ENCODE data around the gene HACD2. TPM values are rescaled to one million over a fixed set of nuclear protein-coding genes. Genes with fewer than 3 reads are reported as not detected.

HACD2 gene
- total and polyA plus RNA-seq, 10 of the 15 experiments (the other 5 are each of a cell fraction or from before 2014, with no cell fraction given): 9.1 to 30.0 (median 18.8) TPM

DNA sequence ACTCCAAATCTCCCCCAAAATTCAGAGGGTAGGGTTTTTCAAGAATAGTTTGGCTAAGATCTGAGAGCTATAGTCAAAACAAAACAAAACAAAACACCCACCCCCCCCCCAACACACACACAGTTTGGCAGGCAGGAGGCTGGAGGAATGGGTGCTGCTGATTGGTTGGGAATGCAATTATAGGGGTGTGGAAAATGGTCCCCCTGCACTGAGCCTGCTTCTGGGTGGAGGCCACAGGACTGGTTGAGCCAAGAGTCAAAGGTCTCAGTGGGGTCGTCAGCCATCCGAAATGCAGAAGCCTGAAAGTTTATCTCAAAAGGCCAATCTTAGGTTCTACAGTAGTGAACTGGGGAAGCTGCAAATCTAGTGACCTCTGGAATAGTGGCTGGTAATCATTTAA lies 2.5 kb upstream of the HACD2 start:
- H3K9me3 ChIP-seq (replicated peaks; ENCODE audit: control insufficient read depth, insufficient read depth, low read length): peaks cover 17% of the 10 kb centered on the region
- TF ChIP-seq, protein P1, sequence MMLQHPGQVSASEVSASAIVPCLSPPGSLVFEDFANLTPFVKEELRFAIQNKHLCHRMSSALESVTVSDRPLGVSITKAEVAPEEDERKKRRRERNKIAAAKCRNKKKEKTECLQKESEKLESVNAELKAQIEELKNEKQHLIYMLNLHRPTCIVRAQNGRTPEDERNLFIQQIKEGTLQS (IDR thresholded peaks at IDR 0.05; ENCODE audit: borderline replicate concordance, extremely low read depth, low read depth, low read length): no peak
- no peak for TF ChIP-seq SUPT20H (IDR thresholded peaks at IDR 0.05; ENCODE audit: borderline replicate concordance, control insufficient read depth, low read depth, low read length)
- TF ChIP-seq MXI1 (IDR thresholded peaks at IDR 0.05; ENCODE audit: low read depth, low read length): no peak
- TF ChIP-seq, protein P2, sequence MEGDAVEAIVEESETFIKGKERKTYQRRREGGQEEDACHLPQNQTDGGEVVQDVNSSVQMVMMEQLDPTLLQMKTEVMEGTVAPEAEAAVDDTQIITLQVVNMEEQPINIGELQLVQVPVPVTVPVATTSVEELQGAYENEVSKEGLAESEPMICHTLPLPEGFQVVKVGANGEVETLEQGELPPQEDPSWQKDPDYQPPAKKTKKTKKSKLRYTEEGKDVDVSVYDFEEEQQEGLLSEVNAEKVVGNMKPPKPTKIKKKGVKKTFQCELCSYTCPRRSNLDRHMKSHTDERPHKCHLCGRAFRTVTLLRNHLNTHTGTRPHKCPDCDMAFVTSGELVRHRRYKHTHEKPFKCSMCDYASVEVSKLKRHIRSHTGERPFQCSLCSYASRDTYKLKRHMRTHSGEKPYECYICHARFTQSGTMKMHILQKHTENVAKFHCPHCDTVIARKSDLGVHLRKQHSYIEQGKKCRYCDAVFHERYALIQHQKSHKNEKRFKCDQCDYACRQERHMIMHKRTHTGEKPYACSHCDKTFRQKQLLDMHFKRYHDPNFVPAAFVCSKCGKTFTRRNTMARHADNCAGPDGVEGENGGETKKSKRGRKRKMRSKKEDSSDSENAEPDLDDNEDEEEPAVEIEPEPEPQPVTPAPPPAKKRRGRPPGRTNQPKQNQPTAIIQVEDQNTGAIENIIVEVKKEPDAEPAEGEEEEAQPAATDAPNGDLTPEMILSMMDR (IDR thresholded peaks at IDR 0.05 in 2 of 3, conservative IDR thresholded peaks at IDR 0.05 in 1 of 3; ENCODE audit: control insufficient read depth in 2 of 3, extremely low read depth in 1 of 3, insufficient read depth in 1 of 3, low read depth in 3 of 3, low read length in 3 of 3): no peak
- TF ChIP-seq POU2F2 (IDR thresholded peaks at IDR 0.05; ENCODE audit: borderline replicate concordance, low read depth, low read length): no peak
- TF ChIP-seq, protein P3, sequence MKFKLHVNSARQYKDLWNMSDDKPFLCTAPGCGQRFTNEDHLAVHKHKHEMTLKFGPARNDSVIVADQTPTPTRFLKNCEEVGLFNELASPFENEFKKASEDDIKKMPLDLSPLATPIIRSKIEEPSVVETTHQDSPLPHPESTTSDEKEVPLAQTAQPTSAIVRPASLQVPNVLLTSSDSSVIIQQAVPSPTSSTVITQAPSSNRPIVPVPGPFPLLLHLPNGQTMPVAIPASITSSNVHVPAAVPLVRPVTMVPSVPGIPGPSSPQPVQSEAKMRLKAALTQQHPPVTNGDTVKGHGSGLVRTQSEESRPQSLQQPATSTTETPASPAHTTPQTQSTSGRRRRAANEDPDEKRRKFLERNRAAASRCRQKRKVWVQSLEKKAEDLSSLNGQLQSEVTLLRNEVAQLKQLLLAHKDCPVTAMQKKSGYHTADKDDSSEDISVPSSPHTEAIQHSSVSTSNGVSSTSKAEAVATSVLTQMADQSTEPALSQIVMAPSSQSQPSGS (IDR thresholded peaks at IDR 0.05; ENCODE audit: low read length): no peak
- no peak for TF ChIP-seq POLR2A (IDR thresholded peaks at IDR 0.05; ENCODE audit: low read depth, low read length)
- no peak for TF ChIP-seq CHD4 (IDR thresholded peaks at IDR 0.05)
- no peak for TF ChIP-seq IRF4 (IDR thresholded peaks at IDR 0.05; ENCODE audit: low read depth, low read length)
- TF ChIP-seq POLR2AphosphoS2 (IDR thresholded peaks at IDR 0.05; ENCODE audit: low read depth, low read length): no peak
- no peak for TF ChIP-seq ASH2L (IDR thresholded peaks at IDR 0.05; ENCODE audit: borderline replicate concordance, low read depth)
- TF ChIP-seq JUND (IDR thresholded peaks at IDR 0.05; ENCODE audit: low read depth, low read length): no peak
- no peak for TF ChIP-seq JUNB (IDR thresholded peaks at IDR 0.05)
- TF ChIP-seq, protein P4, sequence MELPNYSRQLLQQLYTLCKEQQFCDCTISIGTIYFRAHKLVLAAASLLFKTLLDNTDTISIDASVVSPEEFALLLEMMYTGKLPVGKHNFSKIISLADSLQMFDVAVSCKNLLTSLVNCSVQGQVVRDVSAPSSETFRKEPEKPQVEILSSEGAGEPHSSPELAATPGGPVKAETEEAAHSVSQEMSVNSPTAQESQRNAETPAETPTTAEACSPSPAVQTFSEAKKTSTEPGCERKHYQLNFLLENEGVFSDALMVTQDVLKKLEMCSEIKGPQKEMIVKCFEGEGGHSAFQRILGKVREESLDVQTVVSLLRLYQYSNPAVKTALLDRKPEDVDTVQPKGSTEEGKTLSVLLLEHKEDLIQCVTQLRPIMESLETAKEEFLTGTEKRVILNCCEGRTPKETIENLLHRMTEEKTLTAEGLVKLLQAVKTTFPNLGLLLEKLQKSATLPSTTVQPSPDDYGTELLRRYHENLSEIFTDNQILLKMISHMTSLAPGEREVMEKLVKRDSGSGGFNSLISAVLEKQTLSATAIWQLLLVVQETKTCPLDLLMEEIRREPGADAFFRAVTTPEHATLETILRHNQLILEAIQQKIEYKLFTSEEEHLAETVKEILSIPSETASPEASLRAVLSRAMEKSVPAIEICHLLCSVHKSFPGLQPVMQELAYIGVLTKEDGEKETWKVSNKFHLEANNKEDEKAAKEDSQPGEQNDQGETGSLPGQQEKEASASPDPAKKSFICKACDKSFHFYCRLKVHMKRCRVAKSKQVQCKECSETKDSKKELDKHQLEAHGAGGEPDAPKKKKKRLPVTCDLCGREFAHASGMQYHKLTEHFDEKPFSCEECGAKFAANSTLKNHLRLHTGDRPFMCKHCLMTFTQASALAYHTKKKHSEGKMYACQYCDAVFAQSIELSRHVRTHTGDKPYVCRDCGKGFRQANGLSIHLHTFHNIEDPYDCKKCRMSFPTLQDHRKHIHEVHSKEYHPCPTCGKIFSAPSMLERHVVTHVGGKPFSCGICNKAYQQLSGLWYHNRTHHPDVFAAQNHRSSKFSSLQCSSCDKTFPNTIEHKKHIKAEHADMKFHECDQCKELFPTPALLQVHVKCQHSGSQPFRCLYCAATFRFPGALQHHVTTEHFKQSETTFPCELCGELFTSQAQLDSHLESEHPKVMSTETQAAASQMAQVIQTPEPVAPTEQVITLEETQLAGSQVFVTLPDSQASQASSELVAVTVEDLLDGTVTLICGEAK (IDR thresholded peaks at IDR 0.05; ENCODE audit: borderline replicate concordance): no peak
- TF ChIP-seq YBX1 (IDR thresholded peaks at IDR 0.05): no peak
- intact Hi-C loops (cut with micrococcal nuclease; ENCODE audit: unreplicated experiment): no loop called here
- DNase-seq (ENCODE audit: low read depth, low spot score) (no peak), FAIRE-seq (no peak), ATAC-seq (no peak)
- no peak overlapping the region for H3K9ac ChIP-seq (ENCODE audit: control insufficient read depth, insufficient read depth, low read length)
- peaks cover 2% of the 10 kb centered on the region; the same call in 1 of the 2 replicates for H3K4me1 ChIP-seq (ENCODE audit: control insufficient read depth, insufficient read depth, low read length)
- H3K79me2 ChIP-seq (ENCODE audit: control insufficient read depth, insufficient read depth, low read length): peaks cover 31% of the 10 kb centered on the region
- no peak overlapping the region for H2AFZ ChIP-seq (ENCODE audit: control insufficient read depth, low read depth, low read length)
- peak overlapping the region; percentile 22; the same call in 1 of the 2 replicates for H3K4me3 ChIP-seq
- RAD21 ChIA-PET (ENCODE audit: unreplicated experiment): interaction anchor here (0.7 kb wide), 1 partner anchor 18 kb away, joined by 3 read pairs; no protein-coding TSS in a partner anchor
- H3K36me3 ChIP-seq (ENCODE audit: control insufficient read depth in 2 of 2, insufficient read depth in 2 of 2, low read length in 1 of 2): no peaks in the 10 kb centered on the region
- no peak overlapping the region for H3K27ac ChIP-seq (ENCODE audit: control insufficient read depth, insufficient read depth)
- no TSS peak for BruUV-seq (replicated peaks)
- no peaks in the 10 kb centered on the region for H4K20me1 ChIP-seq (ENCODE audit: control insufficient read depth, insufficient read depth)
- H3K4me2 ChIP-seq (ENCODE audit: control insufficient read depth, insufficient read depth): no peak overlapping the region
- in situ Hi-C loops (cut with MboI): no loop called here
- H3K27me3 ChIP-seq (replicated peaks in 1 of 2; ENCODE audit: control insufficient read depth in 2 of 2, insufficient read depth in 2 of 2, low read length in 1 of 2): no peaks in the 10 kb centered on the region
- POLR2A ChIA-PET: interaction anchor here (0.6 to 1.1 kb wide), 4 partner anchors 11 to 38 kb away, joined by 3 to 4 read pairs (median 4); no protein-coding TSS in a partner anchor
- SMC1A ChIA-PET (ENCODE audit: uncharacterized antibody, unreplicated experiment): interaction anchor here (0.9 to 1.4 kb wide), 5 partner anchors 18 to 136 kb away, joined by 3 to 4 read pairs (median 3); no protein-coding TSS in a partner anchor
- CTCF ChIA-PET: interaction anchor here (0.7 to 2.0 kb wide), 3 partner anchors 21 to 55 kb away, joined by 3 to 4 read pairs (median 3); no protein-coding TSS in a partner anchor
- WGBS (ENCODE audit: insufficient coverage, insufficient replicate concordance, low lambda C conversion rate, missing lambda C conversion rate): 100% methylated on average over 2 of the region's 2 CpGs
